Lower leg skin (tissue), 4 donors: Measurements from ENCODE around the gene PTPN3. TPM values are rescaled to one million over a fixed set of nuclear protein-coding genes. Genes with fewer than 3 reads are reported as not detected.

ENCODE experiments used
- DNase-seq, 2 donors: peaks; one replicate each; pipeline ENCODE4 v3.0.0-alpha.2; 2019; ENCODE audit warnings: low spot score in 2 of 2
- H3K4me3 ChIP-seq: fragments of 200-600 bp; sonication (generic); 2 replicates; pipeline ENCODE4 v1.5.1; 2017; ENCODE audit warnings: mild to moderate bottlenecking, low read depth; ENCODE audit not compliant: poor library complexity, severe bottlenecking
- CTCF ChIP-seq, 3 donors: fragments of 450-650 bp; IDR thresholded peaks; one replicate each; pipeline ENCODE4 v1.5.1; 2016; ENCODE audit warnings: antibody characterized with exemption in 3 of 3, mild to moderate bottlenecking in 3 of 3, moderate library complexity in 2 of 3
- POLR2A ChIP-seq, 2 donors: fragments of 450-650 bp; IDR thresholded peaks; one replicate each; pipeline ENCODE4 v1.6.1; 2016 to 2017; ENCODE audit warnings: antibody characterized with exemption in 2 of 2, mild to moderate bottlenecking in 1 of 2, moderate library complexity in 1 of 2
- WGBS, 2 donors: methylation state at CpG; one replicate each; pipeline ENCODE4 v1.1.5; 2018; 5-methylcytosine and 5-hydroxymethylcytosine counted together
- intact Hi-C: fragments of 100-400 bp; cut with DNase I; formaldehyde crosslinking; loops from one replicate; pipeline ENCODE4 v1.15.0; 2023; ENCODE audit warnings: low total_unique reads
- total RNA-seq, 4 donors: library from RNA; depleted of rRNA; stranded (reverse); fragments of >200 nt; gene quantifications; one replicate each; pipeline ENCODE4 v1.1.0, GENCODE V29; 2016

PTPN3 gene
- total RNA-seq, 4 donors from 2014 or later: 36.4 to 44.5 (median 40.7) TPM

DNA sequence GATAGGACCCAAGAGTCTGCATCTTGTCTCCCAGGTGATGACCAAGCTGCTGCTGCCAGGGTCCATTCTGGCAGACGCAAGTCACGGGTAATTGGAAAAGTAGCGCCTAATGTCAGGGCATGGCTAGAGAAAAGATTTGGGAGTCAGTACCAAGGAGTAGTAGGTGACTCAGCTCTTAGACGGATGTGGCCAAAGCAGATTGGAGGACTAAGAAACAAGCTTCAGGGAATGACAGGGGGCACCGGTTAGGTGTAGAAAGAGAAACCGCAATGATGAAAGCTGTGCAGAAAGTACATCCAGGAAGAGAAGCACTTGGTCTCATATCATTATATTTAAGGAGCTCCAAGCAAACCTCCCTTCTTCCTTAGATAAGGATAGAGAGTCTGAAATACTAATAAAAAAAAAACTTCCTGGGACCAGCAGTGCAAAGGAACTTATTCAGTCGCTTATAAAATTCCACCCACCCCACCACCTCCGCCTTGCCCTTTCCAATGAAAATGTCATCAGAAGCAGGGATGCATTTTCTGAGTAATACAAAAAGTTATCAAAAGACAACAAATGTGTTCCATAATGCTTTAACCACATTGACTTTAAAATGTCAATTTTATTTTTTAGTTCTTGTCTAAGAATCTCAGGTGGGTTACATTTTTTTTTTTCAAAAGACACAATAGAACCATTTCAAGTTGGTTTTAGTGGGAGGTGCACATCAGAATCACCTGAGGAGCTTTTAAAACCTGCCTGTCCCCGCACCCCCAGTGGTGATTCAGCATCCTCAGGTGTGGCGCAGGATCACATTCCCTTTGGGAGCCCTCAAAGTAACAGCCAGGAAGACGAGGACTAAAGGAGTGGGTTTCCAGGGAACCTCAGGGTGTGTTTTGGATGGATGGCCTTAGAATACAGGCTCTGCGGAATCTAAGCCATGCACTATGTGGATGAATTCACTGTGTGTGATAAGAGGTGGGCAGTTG, 31.2 kb downstream of the PTPN3 start:
- intact Hi-C loops: no loop called here
- WGBS, 2 donors: 64 to 71% methylated on average over 12 of the region's 12 CpGs
- H3K4me3 ChIP-seq: no peak overlapping the region
- TF ChIP-seq CTCF (IDR thresholded peaks at IDR 0.05) (no peak), POLR2A (IDR thresholded peaks at IDR 0.05) (no peak)
- no peak for DNase-seq

- 61 to 68% methylated on average over 7 of the region's 7 CpGs for WGBS, 2 donors
- no peak for DNase-seq
- H3K4me3 ChIP-seq: no peak overlapping the region
- intact Hi-C loops: no loop called here
- TF ChIP-seq POLR2A (IDR thresholded peaks at IDR 0.05): no peak
- TF ChIP-seq CTCF (IDR thresholded peaks at IDR 0.05): no peak
Measured at GRCh38 chr9:109463924-109464625, 34.0 kb downstream of the PTPN3 start.

- no peak overlapping the region for H3K4me3 ChIP-seq
- intact Hi-C loops: no loop called here
- TF ChIP-seq CTCF (IDR thresholded peaks at IDR 0.05): no peak
- DNase-seq: no peak
- WGBS, 2 donors: 87 to 92% methylated on average over 6 of the region's 6 CpGs
Measured at GRCh38 chr9:109460576-109460975, 37.5 kb downstream of the PTPN3 start.

- no peak for DNase-seq
- intact Hi-C loops: no loop called here
- no peak overlapping the region for H3K4me3 ChIP-seq
- TF ChIP-seq POLR2A (IDR thresholded peaks at IDR 0.05): no peak
- no peak for TF ChIP-seq CTCF (IDR thresholded peaks at IDR 0.05)
- WGBS, 2 donors: 76 to 79% methylated on average over 4 of the region's 4 CpGs
Measured at GRCh38 chr9:109459423-109459822, 38.7 kb downstream of the PTPN3 start.

DNA sequence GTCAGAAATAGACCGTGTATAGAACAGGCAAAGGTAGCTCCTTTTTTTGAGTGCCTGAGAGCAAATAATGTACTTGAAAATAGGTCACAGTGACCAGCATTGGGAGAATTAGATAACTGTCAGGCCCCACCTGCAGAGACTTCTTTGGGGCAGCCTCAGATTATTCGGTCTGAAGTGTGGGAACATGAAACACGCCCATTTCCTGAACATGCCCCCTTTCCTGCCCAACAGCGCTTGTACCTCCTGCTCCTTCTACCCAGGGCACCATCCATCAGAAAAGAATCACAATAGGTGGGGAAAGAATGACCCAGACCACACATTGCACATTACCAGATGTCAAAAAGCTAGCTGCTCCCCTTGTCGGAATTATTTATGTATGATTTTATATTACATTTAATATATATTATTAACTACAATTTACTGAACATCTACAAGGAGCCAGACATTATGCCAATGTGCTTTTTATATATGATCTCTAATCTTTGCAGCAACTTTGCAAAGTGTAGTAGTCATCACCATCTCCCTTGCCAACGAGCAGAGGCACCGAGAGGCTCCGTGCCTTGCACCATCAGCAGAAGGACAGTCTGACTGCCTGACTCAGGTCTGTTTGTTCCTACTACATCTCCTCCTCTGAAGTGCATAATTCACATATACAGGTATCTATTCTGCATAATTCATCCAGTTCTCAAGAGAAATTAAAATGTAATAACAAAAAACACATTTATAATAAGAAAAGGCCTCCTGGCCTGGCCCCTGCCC, 39.5 kb downstream of the PTPN3 start:
- TF ChIP-seq CTCF (IDR thresholded peaks at IDR 0.05) (no peak), POLR2A (IDR thresholded peaks at IDR 0.05) (no peak)
- intact Hi-C loops: no loop called here
- H3K4me3 ChIP-seq: no peak overlapping the region
- no peak for DNase-seq
- 63 to 64% methylated on average over 8 of the region's 8 CpGs for WGBS, 2 donors
